ENCODE results near the gene MKKS. TPM values are rescaled to one million over a fixed set of nuclear protein-coding genes. Genes with fewer than 3 reads are reported as not detected.

The MKKS gene
- total RNA-seq (2014; rRNA removed; shearing (Covaris generic)): 6.4 and 7.1 TPM in 2 replicates

DNA sequence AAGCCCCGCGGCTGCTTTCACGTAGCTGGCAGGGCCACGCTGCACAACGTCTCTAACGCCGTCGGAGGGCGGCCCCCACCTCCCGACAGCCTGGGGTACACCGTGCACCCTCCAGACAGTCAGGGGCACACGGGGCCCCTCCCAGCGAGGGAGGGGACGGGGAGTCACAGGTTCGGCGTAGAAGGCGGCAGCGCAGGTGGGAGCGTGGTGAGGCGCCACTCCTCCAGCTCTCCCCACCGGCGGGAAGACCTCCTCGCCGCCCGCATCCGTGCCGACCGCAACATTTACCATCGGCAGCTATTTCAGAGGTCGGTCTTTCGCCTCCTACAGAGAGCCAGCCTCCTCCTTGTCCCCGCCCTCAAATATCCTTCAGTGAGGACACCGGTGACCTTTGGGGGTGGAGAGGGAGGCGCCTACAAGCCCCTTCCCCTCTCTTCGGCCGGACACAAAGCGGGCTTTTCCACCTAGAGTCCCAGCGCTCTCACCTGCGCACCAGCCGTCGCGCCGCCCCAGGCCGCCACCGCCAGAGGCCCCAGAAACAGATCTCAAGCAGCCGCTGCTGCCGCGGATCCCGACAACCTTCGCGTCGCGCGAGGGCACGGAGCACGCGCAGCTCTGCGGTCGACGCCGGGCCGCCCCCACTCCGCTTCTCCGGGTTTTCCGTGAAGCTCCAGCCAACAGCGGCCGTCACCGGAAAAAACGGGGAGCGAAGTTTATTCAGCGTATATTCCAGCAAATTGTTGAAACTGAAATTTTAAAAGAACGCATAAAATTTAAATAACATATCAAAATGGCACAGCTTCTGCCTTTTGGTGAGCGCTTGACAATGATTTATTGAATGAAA lies at the start of gene MKKS:
Gene MKKS (minus strand): TSS at position 600 of the 844 bp plus-strand sequence. CDS start 20,708 bp downstream, outside the sequence.
- peak; percentile 92 for DNase-seq (ENCODE audit: low read depth)

- DNase-seq (ENCODE audit: low read depth): no peak
These were observed 49.7 kb upstream of the MKKS start for GRCh38 chr20:10483691-10484090.

DNA sequence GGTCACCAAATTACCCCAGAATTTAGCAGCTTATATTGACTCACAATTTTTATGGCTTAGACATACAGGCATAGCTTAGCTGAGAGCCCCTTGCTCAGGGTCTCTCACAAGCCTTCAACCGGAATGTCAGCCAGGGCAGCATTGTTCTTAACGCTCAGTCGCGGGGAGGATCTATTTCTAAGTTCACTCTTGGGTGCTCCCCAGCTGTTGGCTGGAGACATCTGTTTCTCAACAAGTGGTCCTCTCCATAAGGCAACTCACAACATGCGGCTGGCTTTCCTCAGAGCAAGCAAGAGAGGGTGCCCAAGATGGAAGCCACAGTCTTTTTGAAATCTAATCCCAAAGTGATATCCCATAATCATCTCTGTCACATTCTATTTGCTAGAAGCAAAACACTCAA lies 47.7 kb upstream of the MKKS start:
- DNase-seq (ENCODE audit: low read depth): no peak

DNA sequence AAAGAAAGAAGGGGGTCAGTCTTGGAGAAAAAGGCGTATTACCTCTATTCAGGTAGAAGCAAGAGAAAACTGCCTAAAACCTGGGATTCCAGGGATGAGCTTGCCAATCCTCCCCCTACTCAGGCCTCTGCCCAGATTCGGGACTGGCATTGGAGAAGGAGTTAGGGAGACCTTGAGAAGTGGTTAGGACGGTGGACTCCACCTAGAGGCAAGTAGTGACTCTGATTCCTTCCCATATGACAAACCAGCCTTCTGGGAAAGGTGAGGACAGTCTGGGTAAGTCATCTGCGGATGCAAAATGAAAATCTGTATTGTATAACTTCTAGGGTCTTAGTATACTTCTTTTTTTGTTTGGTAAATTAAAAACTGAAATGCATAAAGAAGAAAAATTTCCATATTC lies 44.9 kb upstream of the MKKS start:
- DNase-seq (ENCODE audit: low read depth): no peak

DNA sequence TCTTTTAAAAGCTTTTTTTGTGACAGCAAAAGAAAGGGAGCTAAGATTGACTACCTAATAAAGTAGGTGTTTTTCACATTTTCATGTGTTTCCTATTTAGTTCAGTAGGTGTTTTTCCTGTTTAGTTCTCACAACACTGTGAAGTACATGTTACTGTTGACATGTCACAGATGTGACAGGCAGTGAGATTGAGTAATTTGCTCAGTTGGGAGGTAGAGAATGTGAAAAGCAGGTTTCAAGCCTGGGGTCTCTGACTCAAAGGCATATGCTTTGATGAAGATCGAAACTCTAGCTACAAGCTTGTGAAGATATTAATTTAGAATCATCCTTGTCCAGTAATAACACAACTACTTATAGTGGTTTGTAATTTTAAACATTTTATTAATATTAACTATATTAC lies 44.2 kb upstream of the MKKS start:
- no peak for DNase-seq (ENCODE audit: low read depth)

GRCh38 chr20:10476319-10476724 lies 42.3 kb upstream of the MKKS start:
- no peak for DNase-seq (ENCODE audit: low read depth)

- no peak for DNase-seq (ENCODE audit: low read depth)
These were observed 41.2 kb upstream of the MKKS start for GRCh38 chr20:10475225-10475624.

DNA sequence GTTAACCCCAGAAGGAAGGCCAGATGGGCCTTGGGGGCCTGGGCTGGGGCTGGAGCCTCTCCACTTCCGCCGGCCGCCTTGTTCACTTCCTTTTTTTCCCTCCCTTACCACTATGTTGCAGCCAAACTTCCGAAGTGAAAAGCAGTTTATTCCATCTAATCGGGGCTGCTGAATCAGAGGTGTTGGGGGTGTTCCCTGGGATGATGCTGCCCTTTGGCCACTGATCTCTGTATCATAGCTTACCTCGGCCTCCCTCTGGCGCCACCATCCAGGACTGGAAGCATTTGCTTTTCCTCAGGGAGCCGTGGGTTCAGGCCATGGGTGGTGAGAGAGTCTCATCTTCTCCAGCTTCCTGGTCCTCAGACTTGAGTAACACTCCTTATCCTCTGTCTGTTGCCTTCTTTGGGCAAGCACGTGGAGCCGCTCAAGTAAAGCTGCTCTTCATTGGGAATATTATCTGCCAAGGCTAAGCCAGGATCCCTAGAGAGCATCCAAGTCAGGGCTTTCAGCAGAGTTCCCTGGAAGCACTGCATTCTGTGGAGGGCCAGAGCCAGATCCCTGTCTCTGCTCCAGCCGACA lies 40.7 kb upstream of the MKKS start:
- no peak for DNase-seq (ENCODE audit: low read depth)

- DNase-seq (ENCODE audit: low read depth): no peak
These were observed 38.8 kb upstream of the MKKS start for GRCh38 chr20:10472871-10473270.

- no peak for DNase-seq (ENCODE audit: low read depth)
These were observed 36.3 kb upstream of the MKKS start for GRCh38 chr20:10470276-10470675.

DNA sequence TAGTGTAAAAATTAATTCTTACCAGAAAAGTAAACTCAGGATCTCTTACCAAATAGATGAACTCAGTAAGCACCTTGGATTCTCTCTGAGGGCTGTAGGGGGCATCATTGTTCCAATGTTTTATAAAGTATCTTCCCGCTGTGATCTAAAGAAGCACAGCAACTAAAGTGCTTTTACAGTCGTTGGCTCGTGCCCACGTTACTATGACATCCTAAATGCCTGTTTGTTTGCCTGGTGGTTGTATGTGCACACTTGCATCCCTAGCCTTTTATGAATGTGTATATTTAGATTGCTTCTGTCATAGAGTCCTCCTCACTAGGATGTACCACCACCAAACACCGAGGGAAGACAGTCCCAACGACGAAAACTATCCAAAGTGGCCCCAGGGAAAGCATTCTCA lies 35.6 kb upstream of the MKKS start:
- DNase-seq (ENCODE audit: low read depth): peak; percentile 63

- DNase-seq (ENCODE audit: low read depth): no peak
These were observed 35.0 kb upstream of the MKKS start for GRCh38 chr20:10469056-10469455.

GRCh38 chr20:10468340-10468845 lies 34.4 kb upstream of the MKKS start:
- no peak for DNase-seq (ENCODE audit: low read depth)

- no peak for DNase-seq (ENCODE audit: low read depth)
These were observed 33.8 kb upstream of the MKKS start for GRCh38 chr20:10467681-10468339.

DNA sequence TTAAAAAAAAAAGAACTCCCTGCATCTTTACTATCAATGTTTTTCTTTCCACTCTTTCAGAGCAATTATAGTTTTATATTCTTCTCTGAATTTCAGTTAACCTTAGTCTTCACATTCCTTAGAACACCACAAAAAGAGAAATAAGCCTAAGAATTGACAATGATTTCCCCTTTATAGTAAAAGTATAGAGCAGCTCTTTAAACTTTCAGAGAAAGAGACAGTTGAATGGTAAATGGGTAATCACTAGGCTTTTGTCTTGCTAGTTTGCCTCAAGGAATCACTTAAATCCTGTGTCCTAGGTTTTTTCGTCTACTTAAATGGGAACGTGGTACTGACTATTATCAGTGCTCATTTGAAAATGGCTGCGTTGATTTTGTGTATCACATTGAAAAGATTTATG lies 32.8 kb upstream of the MKKS start:
- DNase-seq (ENCODE audit: low read depth): no peak

DNA sequence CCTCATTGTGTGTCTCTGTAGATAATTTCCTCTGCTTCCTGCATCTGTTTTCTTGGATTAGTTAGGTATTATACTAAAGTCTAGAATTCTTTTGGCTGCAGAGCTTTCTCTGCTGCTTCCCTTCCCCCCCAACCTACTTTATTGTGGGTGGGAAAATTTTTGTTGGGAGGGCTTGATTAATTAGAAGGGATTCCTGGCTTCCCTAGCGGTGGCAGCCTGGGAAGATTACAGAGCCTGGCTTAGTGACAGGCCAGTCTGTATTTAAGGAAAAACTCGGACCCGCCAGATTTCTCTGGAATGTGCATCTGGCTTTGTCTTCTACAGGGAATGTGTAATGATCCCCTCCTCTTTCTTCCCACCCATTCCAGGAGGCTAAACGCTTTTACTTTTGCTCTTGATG lies 32.3 kb upstream of the MKKS start:
- DNase-seq (ENCODE audit: low read depth): no peak

- no peak for DNase-seq (ENCODE audit: low read depth)
These were observed 31.1 kb upstream of the MKKS start for GRCh38 chr20:10465135-10465534.

DNA sequence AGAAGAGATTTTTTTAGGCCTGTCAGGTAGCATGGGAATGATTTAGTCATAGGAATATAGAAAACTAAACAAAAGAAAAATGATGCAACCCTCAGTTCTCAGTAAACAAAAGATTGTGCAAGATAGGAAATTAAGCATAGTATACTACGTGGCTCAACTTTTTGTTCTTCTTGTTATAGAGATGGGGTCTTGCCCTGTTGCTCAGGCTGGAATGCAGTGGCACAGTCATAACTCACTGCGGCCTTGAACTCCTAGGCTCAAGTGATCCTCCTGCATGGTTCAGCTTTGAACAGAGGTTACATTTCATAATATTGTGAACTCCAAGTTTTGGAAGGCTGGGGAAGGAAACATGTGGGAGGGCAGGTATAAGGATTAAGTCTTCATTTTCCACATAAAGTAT lies 29.6 kb upstream of the MKKS start:
- no peak for DNase-seq (ENCODE audit: low read depth)

- DNase-seq (ENCODE audit: low read depth): no peak
These were observed 28.5 kb upstream of the MKKS start for GRCh38 chr20:10462516-10462915.

- DNase-seq (ENCODE audit: low read depth): no peak
These were observed 27.5 kb upstream of the MKKS start for GRCh38 chr20:10461495-10461894.

GRCh38 chr20:10454151-10454750 lies 20.2 kb upstream of the MKKS start:
- no peak for DNase-seq (ENCODE audit: low read depth)

DNA sequence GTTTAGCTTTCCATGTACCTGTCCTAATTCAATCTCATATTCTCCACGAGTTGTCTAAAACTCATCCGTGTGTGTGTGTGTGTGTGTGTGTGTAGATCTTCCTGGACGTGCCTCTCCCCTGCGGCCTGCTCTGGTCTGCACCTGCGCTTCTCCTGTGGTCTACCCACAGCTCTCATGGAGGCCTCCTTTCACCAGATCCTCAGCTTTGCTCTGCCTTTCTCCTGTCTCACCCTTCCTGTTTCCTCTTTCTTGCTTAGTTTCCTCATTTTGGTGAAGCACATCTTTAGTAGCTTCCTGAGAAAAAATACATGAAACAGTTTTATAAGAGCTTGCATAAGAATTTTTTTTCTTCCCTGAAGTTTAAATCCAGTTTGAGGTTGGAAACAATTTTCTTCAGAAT lies 19.2 kb upstream of the MKKS start:
- DNase-seq (ENCODE audit: low read depth): no peak

Measured in Daoy (cell line).